ENCODE measurements around the gene FIGNL1. TPM values are rescaled to one million over a fixed set of nuclear protein-coding genes. Genes with fewer than 3 reads are reported as not detected.

The FIGNL1 gene
- total and polyA plus RNA-seq, 10 of the 15 experiments (the other 5 are each of a cell fraction or from before 2014, with no cell fraction given), result 11.5 to 37.4 (median 29.0) TPM

GRCh38 chr7:50486512-50486911, 36.4 kb upstream of the FIGNL1 start (continued):
- TF ChIP-seq, protein P1, sequence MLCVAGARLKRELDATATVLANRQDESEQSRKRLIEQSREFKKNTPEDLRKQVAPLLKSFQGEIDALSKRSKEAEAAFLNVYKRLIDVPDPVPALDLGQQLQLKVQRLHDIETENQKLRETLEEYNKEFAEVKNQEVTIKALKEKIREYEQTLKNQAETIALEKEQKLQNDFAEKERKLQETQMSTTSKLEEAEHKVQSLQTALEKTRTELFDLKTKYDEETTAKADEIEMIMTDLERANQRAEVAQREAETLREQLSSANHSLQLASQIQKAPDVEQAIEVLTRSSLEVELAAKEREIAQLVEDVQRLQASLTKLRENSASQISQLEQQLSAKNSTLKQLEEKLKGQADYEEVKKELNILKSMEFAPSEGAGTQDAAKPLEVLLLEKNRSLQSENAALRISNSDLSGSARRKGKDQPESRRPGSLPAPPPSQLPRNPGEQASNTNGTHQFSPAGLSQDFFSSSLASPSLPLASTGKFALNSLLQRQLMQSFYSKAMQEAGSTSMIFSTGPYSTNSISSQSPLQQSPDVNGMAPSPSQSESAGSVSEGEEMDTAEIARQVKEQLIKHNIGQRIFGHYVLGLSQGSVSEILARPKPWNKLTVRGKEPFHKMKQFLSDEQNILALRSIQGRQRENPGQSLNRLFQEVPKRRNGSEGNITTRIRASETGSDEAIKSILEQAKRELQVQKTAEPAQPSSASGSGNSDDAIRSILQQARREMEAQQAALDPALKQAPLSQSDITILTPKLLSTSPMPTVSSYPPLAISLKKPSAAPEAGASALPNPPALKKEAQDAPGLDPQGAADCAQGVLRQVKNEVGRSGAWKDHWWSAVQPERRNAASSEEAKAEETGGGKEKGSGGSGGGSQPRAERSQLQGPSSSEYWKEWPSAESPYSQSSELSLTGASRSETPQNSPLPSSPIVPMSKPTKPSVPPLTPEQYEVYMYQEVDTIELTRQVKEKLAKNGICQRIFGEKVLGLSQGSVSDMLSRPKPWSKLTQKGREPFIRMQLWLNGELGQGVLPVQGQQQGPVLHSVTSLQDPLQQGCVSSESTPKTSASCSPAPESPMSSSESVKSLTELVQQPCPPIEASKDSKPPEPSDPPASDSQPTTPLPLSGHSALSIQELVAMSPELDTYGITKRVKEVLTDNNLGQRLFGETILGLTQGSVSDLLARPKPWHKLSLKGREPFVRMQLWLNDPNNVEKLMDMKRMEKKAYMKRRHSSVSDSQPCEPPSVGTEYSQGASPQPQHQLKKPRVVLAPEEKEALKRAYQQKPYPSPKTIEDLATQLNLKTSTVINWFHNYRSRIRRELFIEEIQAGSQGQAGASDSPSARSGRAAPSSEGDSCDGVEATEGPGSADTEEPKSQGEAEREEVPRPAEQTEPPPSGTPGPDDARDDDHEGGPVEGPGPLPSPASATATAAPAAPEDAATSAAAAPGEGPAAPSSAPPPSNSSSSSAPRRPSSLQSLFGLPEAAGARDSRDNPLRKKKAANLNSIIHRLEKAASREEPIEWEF (IDR thresholded peaks at IDR 0.05; ENCODE audit: insufficient replicate concordance, low read depth, low read length), result no peak

DNA sequence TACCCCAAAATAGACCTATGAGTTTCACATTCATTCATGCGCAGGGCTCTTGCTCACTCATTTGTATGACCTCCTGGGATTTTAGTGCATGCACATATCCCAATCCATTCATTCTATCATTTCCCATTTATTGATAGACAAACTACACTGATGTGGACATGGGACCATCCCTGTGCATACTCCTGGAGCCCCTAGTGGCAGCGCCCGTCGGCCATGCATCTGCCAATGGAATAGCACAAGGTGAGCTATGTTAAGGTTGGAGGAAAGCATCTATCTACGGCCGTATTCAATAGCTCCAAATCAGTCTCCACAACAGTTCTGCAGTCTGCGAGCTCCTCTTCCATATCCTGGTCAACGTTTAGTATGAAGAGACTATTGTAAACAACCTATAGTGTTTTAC, 31.7 kb upstream of the FIGNL1 start:
- no peak overlapping the region for H2AFZ ChIP-seq (ENCODE audit: control insufficient read depth, low read depth, low read length)
- H3K27me3 ChIP-seq (replicated peaks in 1 of 2; ENCODE audit: control insufficient read depth in 2 of 2, insufficient read depth in 2 of 2, low read length in 1 of 2), result peaks cover 0 to 2% of the 10 kb centered on the region in 2 experiments; a peak in 2 of 4 replicates
- ChIA-PET CTCF (no interaction called here), RAD21 (ENCODE audit: unreplicated experiment) (no interaction called here), SMC1A (ENCODE audit: uncharacterized antibody, unreplicated experiment) (no interaction called here), POLR2A (no interaction called here)
- no peak overlapping the region for H3K4me2 ChIP-seq (ENCODE audit: control insufficient read depth, insufficient read depth)
- DNase-seq (ENCODE audit: low read depth, low spot score), result no peak
- H3K36me3 ChIP-seq (ENCODE audit: control insufficient read depth in 2 of 2, insufficient read depth in 2 of 2, low read length in 1 of 2), result no peaks in the 10 kb centered on the region
- no peaks in the 10 kb centered on the region for H3K9me3 ChIP-seq (replicated peaks; ENCODE audit: control insufficient read depth, insufficient read depth, low read length)
- no peak overlapping the region for H3K4me3 ChIP-seq
- intact Hi-C loops (cut with micrococcal nuclease; ENCODE audit: unreplicated experiment), result no loop called here
- 57% methylated on average over 8 of the region's 8 CpGs for WGBS (ENCODE audit: insufficient coverage, insufficient replicate concordance, low lambda C conversion rate, missing lambda C conversion rate)
- in situ Hi-C loops (cut with MboI), result no loop called here
- no peaks in the 10 kb centered on the region for H4K20me1 ChIP-seq (ENCODE audit: control insufficient read depth, insufficient read depth)
- TF ChIP-seq SUPT20H (IDR thresholded peaks at IDR 0.05; ENCODE audit: borderline replicate concordance, control insufficient read depth, low read depth, low read length) (no peak), HSF1 (IDR thresholded peaks at IDR 0.05; ENCODE audit: low read depth, low read length) (no peak), PAX5 (IDR thresholded peaks at IDR 0.05; ENCODE audit: borderline replicate concordance, low read depth, low read length) (no peak)
- no peaks in the 10 kb centered on the region for H3K79me2 ChIP-seq (ENCODE audit: control insufficient read depth, insufficient read depth, low read length)
- H3K9ac ChIP-seq (ENCODE audit: control insufficient read depth, insufficient read depth, low read length), result no peak overlapping the region
- H3K4me1 ChIP-seq (ENCODE audit: control insufficient read depth, insufficient read depth, low read length), result no peaks in the 10 kb centered on the region
- no peak for ATAC-seq
- BruUV-seq (replicated peaks), result no TSS peak
- no peak overlapping the region for H3K27ac ChIP-seq (ENCODE audit: control insufficient read depth, insufficient read depth)
- no peak for FAIRE-seq
